Measurements from ENCODE around the gene POLR3G. TPM values are rescaled to one million over a fixed set of nuclear protein-coding genes. Genes with fewer than 3 reads are reported as not detected.

Gene POLR3G
- total RNA-seq, 6 experiments from 2014 or later: 1.2 to 7.7 (median 2.0) TPM

GRCh38 chr5:90477621-90478215, 3.1 kb downstream of the POLR3G start:
- Histone ChIP-seq H3K4me1 (peaks cover 0 to 12% (median 0%) of the 10 kb centered on the region in 4 donors), H3K27ac (peak overlapping the region; percentile 0 to 68 (median 29)), H3K9me3 (no peaks in the 10 kb centered on the region), H3K27me3 (no peaks in the 10 kb centered on the region), H3K36me3 (no peaks in the 10 kb centered on the region), H3K4me3 (peak overlapping the region; percentile 9 to 42 (median 37))
- TF ChIP-seq CTCF (IDR thresholded peaks at IDR 0.05) (no peak), POLR2A (IDR thresholded peaks at IDR 0.05) (no peak)
- intact Hi-C loops (cut with DNase I): no loop called here
- ATAC-seq (no peak), DNase-seq (no peak)
- 39% methylated on average over 8 of the region's 8 CpGs for WGBS (ENCODE audit: insufficient coverage, low coverage, low lambda C conversion rate, missing lambda C conversion rate)

- Histone ChIP-seq H3K27me3 (no peaks in the 10 kb centered on the region), H3K27ac (no peak overlapping the region), H3K36me3 (no peaks in the 10 kb centered on the region), H3K4me1 (peaks cover 0 to 7% (median 0%) of the 10 kb centered on the region in 4 donors), H3K9me3 (no peaks in the 10 kb centered on the region), H3K4me3 (no peak overlapping the region)
- intact Hi-C loops (cut with DNase I): no loop called here
- ATAC-seq: no peak
- TF ChIP-seq CTCF (IDR thresholded peaks at IDR 0.05) (no peak), POLR2A (IDR thresholded peaks at IDR 0.05) (no peak)
- DNase-seq: no peak
Observed at GRCh38 chr5:90479611-90480385, 5.1 kb downstream of the POLR3G start.

GRCh38 chr5:90480699-90481098, 6.0 kb downstream of the POLR3G start:
- H3K27me3 ChIP-seq: no peaks in the 10 kb centered on the region
- 83% methylated on average over 1 of the region's 1 CpG for WGBS (ENCODE audit: insufficient coverage, low coverage, low lambda C conversion rate, missing lambda C conversion rate)
- no peaks in the 10 kb centered on the region for H3K9me3 ChIP-seq
- TF ChIP-seq CTCF (IDR thresholded peaks at IDR 0.05) (no peak), POLR2A (IDR thresholded peaks at IDR 0.05) (no peak)
- no peak overlapping the region for H3K4me3 ChIP-seq
- peaks cover 0 to 4% (median 0%) of the 10 kb centered on the region in 4 donors for H3K4me1 ChIP-seq
- DNase-seq (no peak), ATAC-seq (no peak)
- intact Hi-C loops (cut with DNase I): no loop called here
- no peaks in the 10 kb centered on the region for H3K36me3 ChIP-seq
- H3K27ac ChIP-seq: no peak overlapping the region

GRCh38 chr5:90483206-90483605, 8.5 kb downstream of the POLR3G start:
- TF ChIP-seq CTCF (IDR thresholded peaks at IDR 0.05): no peak
- no peak for TF ChIP-seq POLR2A (IDR thresholded peaks at IDR 0.05)
- intact Hi-C loops (cut with DNase I): no loop called here
- ATAC-seq (no peak), DNase-seq (no peak)
- Histone ChIP-seq H3K27ac (no peak overlapping the region), H3K4me3 (no peak overlapping the region), H3K36me3 (no peaks in the 10 kb centered on the region), H3K27me3 (no peaks in the 10 kb centered on the region), H3K9me3 (no peaks in the 10 kb centered on the region), H3K4me1 (no peaks in the 10 kb centered on the region)
- WGBS (ENCODE audit: insufficient coverage, low coverage, low lambda C conversion rate, missing lambda C conversion rate): 92% methylated on average over 8 of the region's 8 CpGs

Data from right lobe of liver (tissue), 6 donors.